Nucleus accumbens (tissue), 56 donors: ENCODE measurements around the gene MOGAT1.
"Not testable (repeated sequence)": the region's sequence is repeated elsewhere in the genome, so short reads cannot be mapped to it uniquely, and the experiment has no call there.

ENCODE experiments used
- DNase-seq, 56 donors: peaks; one replicate each; lab custom pipeline; 2025; lab: John Stamatoyannopoulos, UW

Gene MOGAT1

DNA sequence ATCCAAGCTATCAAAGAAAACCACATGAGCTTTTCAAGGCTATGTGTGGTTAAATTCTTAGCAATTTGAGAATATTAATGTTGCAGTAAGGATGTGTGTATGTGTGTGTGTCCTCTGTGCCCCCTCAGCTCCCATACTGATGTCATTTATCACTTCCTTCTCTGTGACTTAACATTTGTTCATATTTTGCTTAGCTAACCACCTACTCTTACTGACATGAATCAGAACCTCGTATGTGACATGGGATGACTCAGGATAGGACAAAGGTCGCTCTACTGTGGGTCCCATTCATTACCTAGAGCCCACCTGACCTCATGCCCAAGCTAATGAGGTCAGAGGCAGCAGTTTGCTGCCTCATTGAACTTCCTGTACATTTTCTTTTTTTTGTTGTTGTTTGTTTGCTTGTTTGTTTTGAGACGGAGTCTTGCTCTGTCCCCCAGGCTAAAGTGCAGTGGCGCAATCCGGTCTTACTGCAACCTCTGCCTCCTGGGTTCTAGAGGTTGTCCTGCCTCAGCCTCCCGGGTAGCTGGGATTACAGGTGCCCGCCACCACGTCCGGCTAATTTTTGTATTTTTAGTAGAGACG is 36.3 kb downstream of the MOGAT1 start:
- peak in 1 of 56 donors; percentile 29 for DNase-seq

DNA sequence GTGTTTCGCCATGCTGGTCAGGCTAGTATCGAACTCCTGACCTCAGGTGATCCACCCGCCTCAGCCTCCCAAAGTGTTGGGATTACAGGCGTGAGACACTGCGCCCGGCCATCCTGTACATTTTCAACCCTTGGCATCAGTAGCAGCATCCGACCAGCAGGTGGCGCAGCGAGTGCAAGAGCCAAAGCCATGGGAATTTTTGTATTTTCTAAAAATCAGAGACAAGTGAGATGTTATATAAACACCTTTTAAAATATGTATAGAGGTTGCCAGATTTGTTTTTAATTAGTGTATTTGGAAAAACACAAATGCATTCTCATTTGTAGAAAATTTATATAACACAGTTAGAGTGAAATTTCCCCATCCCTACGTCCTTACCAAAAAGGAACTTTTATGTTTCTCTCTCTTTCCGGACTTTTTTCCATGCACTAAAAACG is 36.8 kb downstream of the MOGAT1 start:
- DNase-seq: peak in 53 of 56 donors; percentile 3 to 90 (median 59)

DNA sequence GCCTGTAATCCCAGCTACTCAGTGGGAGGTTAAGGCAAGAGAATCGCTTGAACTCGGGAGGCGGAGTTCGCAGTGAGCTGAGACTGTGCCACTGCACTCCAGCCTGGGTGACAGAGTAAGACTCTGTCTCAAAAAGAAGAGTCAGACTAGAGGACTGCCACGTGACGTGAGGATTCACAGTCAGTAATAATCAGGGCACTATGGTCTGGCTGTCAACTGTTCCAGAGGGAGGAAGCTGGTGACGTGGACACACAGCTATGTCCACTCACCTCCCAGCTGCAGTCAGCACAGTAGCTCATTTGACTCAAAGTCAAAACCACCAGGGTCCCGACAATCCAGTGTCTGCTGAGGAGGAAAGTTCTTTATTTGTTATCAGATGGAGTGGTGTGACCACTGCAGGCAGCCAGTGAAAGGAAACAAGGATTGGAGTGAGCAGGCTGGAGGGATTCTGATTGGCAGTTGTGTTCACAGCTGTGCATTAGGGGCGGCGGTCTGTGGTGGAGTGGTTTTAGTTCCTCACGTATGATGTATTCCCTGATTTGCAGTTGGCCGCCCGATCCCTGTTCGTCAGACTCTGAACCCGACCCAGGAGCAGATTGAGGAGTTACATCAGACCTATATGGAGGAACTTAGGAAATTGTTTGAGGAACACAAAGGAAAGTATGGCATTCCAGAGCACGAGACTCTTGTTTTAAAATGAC is 37.9 kb downstream of the MOGAT1 start:
- peak in 53 of 56 donors; percentile 13 to 90 (median 57) for DNase-seq

DNA sequence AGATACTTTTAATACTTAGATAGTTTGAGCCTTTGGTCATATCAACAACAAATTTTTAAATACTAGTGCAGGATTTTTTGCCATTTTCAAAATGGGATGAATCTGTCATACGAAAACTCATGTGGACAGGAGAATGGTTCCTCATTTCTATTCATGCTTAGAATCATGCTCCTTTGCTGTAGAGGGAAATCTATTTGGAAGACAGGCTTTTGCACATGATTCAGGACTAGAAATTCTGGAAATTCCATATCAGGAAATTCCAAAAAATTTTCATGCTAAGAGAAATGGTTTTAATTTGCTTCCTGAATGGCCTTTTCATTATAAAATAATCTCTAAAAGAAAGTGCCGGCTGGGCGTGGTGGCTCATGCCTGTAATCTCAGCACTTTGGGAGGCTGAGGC is 39.3 kb downstream of the MOGAT1 start:
- no peak for DNase-seq

DNA sequence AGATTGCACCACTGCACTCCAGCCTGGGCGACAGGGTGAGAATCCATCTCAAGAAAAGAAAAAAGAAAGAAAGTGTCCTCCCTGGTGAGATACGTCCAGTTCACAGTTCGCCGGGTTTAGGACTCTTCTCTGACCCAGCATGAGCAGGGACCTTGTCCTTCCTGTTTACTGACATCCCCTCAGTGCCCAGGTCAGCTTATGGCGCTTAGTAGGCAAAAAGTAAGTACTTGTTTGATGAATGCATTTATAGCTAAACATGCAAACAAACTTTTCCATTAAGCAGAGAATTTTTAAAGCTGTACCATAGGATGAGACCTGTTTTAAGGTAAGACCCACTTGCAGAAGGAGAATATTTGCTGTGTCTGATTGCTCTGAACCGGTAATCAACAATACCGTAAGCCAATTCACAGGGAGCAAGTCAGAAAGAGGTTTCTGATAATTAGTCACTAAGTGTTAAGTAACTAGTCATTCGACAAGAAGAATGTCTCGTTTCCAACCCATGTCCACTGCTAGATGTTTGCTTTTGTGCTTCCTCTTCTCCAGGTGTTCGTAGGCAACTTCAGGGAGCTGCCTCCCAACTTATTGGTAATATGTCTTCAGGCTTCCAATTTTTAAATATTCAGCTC is 40.0 kb downstream of the MOGAT1 start:
- DNase-seq: no peak

DNA sequence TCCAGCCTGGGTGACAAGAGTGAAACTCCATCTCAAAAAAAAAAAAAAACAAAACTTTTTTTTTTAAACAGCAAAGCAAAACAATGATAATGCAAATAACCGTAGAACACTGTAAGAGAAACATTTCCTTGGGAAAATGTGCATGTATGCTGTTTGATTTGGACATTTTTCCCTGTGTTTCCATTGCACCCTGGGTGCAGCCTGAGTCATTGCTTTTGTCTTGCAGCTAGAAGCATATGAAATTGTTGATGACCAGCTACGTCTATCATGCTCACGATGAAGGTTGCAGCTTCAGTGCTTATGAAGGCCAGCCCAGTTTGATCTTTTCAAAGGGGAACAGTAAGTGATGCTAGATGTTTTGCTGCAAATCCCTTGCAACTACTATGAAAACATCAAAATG is 41.5 kb downstream of the MOGAT1 start:
- DNase-seq: no peak

DNA sequence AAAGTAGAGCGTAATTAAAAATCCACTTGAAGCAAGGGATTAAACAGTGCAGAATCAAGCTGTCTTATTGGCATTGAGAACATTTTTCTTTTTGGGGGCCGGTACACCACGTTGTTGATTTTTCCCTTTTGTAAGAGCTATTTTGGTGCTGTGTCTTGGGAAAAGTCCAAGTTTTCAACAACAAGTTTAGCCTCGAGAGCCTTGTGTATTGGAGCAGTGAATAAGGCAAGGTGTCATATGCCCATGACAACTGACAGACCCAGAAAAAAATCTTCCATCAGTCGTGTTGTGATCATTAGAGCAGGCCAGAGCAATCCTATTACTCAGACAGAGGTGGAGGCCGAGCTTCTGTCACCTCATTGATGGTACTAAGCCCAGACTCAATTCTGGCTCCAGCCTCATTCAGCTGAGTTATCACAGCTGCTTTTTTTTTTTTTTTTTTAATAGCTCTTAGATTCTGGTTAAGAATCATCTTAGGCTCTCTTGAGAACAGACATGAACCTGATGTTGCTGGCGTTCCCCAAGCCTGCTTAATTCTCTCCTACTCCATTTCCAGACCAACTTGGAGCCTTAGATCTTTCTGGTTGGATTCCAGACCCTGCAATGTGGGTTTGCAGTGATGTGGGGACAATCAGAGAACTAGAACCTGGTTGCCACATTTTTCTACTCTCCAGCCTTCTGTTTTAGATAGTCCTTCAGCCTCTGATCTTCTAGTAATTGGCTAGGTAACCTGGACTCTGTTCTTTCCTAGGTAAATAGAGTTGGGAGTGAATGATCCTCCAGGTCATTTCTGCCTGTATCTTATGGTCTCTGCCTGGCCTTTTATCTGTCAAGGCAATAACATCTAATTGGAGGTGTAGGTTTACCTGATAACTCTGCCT is 43.1 kb downstream of the MOGAT1 start:
- no peak for DNase-seq

DNA sequence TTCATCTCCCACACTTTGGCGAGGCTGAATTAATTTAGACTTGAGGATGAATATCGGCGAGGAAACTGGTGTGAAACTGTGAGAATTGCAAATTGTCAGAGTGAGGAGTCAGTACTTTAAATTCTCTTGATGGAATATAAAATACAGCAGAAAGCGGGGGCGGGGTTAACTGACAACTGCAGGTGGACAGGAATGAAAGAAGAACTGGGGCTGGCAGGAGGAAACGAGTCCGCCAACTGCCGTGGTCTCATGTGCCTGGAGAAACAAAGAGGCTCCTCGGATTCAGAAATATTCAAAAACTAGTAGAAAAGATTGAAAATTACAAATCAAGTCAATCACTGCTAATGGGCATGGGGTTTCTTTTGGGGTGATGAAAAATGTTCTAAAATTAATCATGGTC is 44.3 kb downstream of the MOGAT1 start:
- no peak for DNase-seq

DNA sequence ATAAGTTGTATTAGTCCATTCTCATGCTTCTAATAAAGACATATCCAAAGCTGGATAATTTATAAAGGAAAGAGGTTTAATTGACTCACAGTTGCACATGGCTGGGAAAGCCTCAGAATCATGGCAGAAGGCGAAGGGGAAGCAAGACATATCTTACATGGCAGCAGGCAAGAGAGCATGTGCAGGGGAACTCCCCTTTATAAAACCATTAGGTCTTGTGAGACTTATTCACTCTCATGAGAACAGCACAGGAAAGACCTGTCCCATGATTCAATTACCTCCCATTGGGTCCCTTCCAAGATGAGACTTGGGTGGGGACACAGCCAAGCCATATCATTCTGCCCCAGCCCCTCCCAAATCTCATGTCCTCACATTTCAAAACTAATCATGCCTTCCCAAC is 48.3 kb downstream of the MOGAT1 start:
- DNase-seq: not testable (repeated sequence)

DNA sequence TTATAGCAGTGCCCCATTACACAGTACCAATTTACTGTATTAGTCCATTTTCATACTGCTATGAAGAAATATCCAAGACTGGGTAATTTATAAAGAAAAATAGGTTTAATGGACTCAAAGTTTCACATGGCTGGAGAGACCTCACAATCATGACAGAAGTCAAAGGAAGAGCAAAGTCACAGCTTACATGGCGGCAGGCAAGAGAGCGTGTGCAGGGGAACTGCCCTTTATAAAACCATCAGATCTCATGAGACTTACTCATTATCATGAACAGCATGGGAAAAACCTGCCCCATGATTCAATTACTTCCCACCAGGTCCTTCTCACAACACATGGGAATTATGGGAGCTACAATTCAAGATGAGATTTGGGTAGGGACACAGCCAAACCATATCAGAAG is 50.1 kb downstream of the MOGAT1 start:
- not testable (repeated sequence) for DNase-seq

DNA sequence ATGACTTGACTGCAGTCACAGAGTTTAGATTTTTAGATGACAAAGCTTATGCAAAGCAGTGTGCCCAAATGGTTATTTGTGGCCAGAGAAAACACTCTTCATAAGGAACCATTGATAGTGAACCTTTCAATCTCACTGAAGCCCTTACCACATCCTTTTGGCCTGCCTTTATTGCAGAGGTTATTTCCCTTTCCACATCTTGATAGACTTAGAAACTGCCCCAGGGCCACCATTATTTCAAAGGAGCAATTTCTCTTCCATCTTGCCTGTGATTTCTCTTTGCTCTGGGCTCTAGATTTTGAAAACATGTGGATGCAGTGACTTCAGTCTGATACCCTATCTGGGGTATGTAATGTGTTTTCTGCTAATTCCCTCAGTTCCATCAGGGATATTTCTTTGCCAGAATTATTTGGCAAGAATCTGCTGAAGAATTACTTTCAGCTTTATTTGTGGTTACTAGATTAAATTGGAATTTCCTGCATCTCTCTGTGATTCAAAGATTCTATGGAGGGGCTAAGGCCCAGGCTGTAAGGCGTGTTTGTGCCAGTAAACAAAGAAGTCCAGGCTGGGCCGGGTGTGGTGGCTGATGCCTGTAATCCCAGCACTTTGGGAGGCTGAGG is 51.0 kb downstream of the MOGAT1 start:
- DNase-seq: no peak

DNA sequence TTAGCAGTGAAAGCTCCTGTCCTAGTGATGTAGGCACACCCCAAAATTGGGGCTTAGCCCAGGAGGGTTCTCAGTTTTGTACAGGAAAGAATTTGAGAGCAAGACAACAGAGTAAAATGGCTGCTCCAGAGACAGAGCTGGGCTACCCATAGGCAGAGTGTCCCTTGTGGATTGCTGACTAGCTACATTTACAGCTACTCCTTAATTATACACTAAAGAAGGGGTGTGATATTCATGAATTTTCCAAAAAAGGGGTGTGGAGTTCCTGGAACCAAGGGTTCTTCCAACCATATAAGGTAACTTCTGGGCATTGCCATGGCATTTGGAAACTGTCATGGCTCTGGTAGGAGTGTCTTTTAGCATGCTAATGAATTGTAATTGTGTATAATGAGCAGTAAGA is 52.8 kb downstream of the MOGAT1 start:
- no peak for DNase-seq

DNA sequence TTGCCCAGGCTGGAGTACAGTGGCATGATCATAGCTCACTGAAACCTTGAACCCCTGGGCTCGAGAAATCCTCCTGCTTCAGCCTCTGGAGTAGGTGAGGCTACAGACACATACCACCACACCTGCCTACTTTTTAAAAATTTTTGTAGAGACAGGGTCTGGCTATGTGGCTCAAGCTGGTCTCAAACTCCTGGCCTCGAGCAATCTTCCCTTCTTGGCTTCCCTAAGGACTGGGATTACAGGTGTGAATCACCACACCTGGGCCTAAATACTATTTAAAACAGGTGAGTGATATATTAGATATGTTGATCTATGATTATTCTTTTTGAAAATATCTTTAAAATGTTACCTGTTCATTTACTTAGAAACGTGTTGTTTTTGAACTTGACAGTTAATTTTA is 57.2 kb downstream of the MOGAT1 start:
- no peak for DNase-seq

DNA sequence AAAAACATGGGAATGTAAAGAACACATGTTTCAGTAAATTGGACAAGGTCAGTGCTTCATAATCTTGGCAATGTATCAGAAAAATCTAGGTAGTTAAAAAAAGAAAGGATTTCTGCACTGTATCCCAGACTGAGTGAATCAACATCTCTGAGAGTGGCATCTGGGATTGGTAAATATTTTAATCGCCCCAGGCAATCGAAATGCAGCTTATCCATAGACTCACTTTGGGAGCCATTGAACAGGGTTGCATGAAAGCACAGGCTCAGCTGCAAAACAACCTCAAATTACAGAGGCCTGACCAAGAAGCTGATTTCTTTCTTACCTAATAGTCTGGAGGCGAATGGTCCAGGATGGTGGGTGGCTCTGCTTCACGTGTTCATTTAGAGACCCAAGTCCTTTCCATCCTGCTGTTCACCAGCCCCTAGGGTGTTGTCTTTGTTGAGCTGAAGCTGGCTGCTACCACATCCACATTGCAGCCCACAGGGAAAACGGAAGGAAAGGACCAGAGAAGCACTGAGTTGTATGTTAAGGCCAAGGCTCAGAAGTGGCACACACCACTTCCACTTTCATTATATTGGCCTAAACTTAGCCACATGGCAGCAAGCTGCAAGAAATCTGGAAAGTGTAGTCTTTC is 59.0 kb downstream of the MOGAT1 start:
- peak in 3 of 56 donors; percentile 5 to 14 (median 10) for DNase-seq

DNA sequence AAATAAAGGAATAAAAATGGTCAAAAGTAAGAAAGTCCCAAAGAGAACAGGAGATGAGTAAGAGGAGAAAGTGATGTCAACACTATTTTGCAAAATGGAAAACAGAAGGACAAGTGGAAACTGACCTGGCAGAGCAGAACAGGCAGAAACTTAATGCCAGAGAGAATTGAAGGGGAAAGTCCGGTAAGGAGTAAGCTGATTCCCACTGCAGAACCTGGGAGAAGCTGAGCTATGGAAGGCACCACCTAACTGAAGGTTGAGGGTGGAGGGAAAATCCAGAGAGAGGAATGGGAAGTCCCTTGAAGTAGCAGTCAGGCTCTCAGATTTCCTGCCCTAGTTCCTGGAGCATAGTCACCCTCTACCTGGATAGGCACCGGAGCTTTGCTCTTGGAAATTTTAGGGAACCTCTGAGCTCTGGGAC is 59.8 kb downstream of the MOGAT1 start:
- no peak for DNase-seq

DNA sequence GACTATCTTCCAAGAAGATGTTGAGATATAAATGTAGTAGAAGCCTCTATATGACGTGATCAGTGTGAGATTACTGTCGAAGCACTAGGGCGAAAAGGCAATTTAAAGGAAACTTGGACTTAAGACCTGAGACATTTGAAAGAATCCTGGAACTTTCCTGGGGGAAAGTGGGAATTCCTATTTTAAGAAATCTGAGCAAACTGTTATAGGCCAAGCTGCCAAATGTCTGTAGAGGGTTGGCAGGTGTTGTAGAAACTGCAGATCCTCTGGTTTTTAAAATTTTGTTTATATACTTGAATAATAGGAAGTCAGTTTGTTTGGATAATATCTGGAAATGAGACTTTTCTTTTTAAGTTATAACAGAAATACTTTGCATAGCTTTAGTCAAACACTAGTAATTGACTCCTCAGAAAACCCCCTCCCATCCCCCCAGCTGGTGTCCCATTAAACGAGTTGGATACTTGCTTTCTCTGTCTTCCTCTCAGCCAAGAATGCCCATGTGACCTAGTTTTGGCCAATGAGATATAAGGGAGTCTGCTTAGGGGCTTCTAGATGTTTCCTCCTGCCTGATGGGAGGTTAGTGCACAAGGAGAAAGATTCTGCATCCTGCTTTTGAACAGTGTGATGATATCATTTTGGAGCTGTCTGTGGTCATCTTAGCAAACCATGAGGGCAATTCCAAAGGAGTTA is 61.2 kb downstream of the MOGAT1 start:
- DNase-seq: no peak

DNA sequence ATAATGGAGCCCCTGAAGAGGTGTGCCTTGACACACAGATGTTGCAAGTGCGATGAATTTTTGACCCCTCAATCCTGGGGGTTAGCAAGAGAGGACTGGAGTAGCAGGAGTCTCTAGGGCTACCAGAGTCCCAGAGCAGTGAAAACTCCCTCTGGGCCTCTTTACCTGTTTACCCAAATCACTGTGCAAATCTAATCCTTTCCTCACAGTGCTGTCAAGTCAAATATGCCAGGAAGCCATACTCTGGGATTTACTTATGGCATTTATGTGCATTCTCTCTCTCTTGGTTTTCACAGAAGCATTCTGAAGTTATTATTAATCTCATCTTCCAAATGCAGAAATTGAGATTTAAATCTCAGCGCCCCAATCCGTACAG is 62.0 kb downstream of the MOGAT1 start:
- DNase-seq: no peak

DNA sequence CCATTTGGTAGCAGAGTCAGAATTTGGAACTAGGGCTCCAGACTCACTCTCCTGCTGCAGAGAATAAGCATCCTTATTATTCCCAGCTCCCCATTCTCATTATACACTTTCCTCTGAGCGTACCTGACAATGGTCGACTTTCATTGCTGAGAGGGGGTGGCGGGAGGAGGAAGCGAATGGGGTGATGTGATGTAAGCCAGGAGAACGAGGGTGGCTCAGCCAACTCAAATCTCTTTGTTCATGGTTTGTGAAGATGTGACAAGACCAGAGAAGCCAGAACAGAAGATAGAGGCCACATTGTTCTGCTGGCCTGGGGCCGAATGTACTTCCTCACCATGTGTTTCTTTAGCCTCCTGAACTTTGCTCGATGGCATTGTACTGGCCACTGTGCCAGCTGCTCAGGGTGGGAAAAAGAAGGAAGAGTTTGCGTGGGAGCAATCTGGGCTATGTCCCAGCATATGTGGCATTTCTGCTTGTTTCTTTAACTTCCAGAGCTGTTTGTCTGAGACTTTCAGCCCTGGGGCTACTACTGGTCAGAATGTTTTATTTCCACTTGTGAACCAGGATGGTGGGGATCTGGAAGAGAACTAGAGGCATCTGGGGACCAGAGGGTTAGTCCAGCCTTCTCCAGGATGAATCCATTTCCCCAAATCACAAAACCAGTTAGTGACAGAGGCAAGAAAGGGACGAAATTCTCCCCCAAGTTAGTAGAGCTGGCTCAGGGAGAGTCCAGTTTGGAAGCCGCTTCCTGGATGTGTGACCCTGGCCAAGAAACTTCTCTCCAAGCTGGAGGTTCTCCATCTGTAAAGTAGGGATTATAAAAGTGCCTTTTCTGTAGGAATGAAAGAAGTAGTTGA is 62.6 kb downstream of the MOGAT1 start:
- DNase-seq: peak in 18 of 56 donors; percentile 5 to 55 (median 20)

DNA sequence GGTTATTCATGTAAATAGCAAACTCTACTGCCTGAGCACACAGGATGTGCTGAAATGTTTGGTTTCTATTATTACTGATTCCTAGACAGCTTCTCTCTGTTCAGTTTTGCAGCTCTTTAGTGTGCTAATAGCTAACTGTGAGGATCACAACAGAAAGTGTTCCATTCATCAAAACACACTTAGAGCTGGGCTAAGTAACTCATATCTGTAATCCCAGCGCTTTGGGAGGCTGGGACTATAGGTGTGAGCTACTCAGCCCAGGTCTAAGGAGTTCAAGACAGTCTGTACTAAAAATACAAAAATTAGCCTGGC is 63.2 kb downstream of the MOGAT1 start:
- no peak for DNase-seq
